ENCODE measurements around the gene EIF4E. TPM values are rescaled to one million over a fixed set of nuclear protein-coding genes. Genes with fewer than 3 reads are reported as not detected.

Gene EIF4E
- total RNA-seq, 1 donor from 2014 or later: 78.6 TPM

DNA sequence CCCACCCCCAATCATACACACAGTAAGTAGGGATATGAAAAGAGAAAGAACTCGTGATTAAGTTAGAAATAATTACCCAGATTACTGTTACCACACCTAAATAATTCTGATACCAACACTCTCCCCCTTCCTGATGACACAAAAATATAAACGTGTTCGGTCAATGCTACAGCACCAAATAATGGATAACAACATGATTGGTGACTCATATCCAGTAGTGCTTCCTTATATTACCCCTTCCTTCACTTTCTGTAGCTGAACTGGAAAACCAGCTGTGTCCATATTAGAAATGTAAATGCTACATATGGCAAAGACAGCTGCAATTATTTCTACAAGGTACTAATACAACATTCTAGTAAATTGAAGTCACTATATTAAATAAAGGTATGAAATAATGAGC, 20.8 kb downstream of the EIF4E start:
- TF ChIP-seq, protein P1, sequence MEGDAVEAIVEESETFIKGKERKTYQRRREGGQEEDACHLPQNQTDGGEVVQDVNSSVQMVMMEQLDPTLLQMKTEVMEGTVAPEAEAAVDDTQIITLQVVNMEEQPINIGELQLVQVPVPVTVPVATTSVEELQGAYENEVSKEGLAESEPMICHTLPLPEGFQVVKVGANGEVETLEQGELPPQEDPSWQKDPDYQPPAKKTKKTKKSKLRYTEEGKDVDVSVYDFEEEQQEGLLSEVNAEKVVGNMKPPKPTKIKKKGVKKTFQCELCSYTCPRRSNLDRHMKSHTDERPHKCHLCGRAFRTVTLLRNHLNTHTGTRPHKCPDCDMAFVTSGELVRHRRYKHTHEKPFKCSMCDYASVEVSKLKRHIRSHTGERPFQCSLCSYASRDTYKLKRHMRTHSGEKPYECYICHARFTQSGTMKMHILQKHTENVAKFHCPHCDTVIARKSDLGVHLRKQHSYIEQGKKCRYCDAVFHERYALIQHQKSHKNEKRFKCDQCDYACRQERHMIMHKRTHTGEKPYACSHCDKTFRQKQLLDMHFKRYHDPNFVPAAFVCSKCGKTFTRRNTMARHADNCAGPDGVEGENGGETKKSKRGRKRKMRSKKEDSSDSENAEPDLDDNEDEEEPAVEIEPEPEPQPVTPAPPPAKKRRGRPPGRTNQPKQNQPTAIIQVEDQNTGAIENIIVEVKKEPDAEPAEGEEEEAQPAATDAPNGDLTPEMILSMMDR (IDR thresholded peaks at IDR 0.05; ENCODE audit: insufficient read depth, low read length, poor library complexity, severe bottlenecking): no peak
- Histone ChIP-seq H3K4me3 (ENCODE audit: low read depth, low read length) (no peak overlapping the region), H3K27me3 (ENCODE audit: control insufficient read depth, insufficient read depth, low read length) (no peaks in the 10 kb centered on the region), H3K36me3 (ENCODE audit: control insufficient read depth, insufficient read depth, low read length) (no peaks in the 10 kb centered on the region)
- no peak for DNase-seq (ENCODE audit: low read depth)

DNA sequence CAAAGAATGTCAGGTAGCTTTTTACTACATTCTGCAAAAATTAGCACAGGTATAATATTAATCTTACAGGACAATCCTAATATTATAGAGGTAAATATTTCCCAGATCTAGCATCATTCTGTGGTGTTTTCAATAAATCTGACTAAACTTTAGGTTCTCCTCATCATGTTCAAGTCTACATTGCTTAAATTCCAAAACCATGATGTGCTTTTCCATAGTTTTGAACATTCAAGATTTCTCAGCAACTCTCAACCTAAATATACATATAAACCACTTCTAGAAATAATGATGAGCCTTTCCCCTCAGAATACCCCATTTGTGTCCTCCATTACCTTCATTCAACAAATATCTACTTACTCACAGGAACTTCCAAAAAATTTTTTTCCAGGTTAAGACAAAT, 23.1 kb downstream of the EIF4E start:
- DNase-seq (ENCODE audit: low read depth): no peak
- H3K36me3 ChIP-seq (ENCODE audit: control insufficient read depth, insufficient read depth, low read length): no peaks in the 10 kb centered on the region
- no peaks in the 10 kb centered on the region for H3K27me3 ChIP-seq (ENCODE audit: control insufficient read depth, insufficient read depth, low read length)
- TF ChIP-seq, protein P1 (IDR thresholded peaks at IDR 0.05; ENCODE audit: insufficient read depth, low read length, poor library complexity, severe bottlenecking): no peak
- no peak overlapping the region for H3K4me3 ChIP-seq (ENCODE audit: low read depth, low read length)

DNA sequence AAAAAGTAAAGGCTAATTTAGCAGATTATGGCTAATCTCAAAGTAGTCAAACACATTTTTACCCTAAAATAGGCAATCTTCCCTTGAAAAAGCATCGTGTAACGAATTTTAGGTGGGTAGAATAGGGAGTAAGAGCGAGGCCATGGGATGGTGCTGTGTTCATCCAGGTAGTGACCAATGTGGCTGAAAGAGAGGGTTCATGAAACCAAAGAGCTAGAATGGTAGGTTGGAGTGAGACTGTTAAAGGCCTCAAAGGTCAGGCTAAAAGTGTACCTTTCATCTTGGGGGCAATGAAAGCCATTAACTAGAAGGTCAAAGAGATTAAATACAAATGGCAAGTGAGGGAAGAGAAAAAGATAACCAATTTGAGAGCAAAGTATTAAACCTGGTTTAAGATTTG, 23.6 kb downstream of the EIF4E start:
- Histone ChIP-seq H3K4me3 (ENCODE audit: low read depth, low read length) (no peak overlapping the region), H3K27me3 (ENCODE audit: control insufficient read depth, insufficient read depth, low read length) (no peaks in the 10 kb centered on the region), H3K36me3 (ENCODE audit: control insufficient read depth, insufficient read depth, low read length) (no peaks in the 10 kb centered on the region)
- TF ChIP-seq, protein P1 (IDR thresholded peaks at IDR 0.05; ENCODE audit: insufficient read depth, low read length, poor library complexity, severe bottlenecking): no peak
- no peak for DNase-seq (ENCODE audit: low read depth)

DNA sequence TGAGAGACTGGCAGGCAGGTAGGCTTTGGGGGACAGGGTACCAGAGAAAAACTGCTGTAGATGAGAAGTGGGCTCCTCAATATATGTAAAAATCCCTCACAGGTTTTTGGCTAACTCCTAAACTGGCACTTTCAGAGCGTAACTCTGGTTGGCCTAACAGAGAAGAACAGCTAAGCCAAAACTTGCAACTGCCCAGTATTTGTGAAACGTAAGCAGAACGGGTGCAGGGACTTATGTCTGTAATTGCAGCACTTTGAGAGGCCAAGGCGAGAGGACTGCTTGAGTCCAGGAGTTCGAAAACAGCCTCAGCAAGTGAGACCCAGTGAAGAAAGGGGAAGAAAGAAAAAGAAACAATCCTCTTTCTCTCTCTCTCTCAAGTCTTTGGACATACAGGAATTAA, 25.0 kb downstream of the EIF4E start:
- TF ChIP-seq, protein P1 (IDR thresholded peaks at IDR 0.05; ENCODE audit: insufficient read depth, low read length, poor library complexity, severe bottlenecking): no peak
- Histone ChIP-seq H3K4me3 (ENCODE audit: low read depth, low read length) (no peak overlapping the region), H3K27me3 (ENCODE audit: control insufficient read depth, insufficient read depth, low read length) (no peaks in the 10 kb centered on the region), H3K36me3 (ENCODE audit: control insufficient read depth, insufficient read depth, low read length) (no peaks in the 10 kb centered on the region)
- DNase-seq (ENCODE audit: low read depth): no peak

DNA sequence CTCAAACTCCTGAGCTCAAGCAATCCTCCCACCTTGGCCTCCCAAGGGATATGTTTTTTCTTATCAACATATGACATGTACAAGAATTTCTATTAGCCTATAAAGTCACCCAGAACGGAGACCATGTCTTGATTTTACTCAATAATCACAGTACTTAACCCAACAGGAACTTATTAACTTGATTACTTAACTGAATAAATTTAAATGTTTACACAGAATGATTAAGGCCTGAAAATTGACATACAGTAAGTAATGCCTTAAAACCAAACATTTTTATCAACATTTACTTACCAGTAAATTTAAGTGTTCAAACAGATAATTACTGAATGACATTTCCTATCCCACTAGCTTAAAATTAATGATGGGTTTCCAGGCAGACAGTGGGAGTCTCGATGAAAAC, 25.4 kb downstream of the EIF4E start:
- no peaks in the 10 kb centered on the region for H3K27me3 ChIP-seq (ENCODE audit: control insufficient read depth, insufficient read depth, low read length)
- TF ChIP-seq, protein P1 (IDR thresholded peaks at IDR 0.05; ENCODE audit: insufficient read depth, low read length, poor library complexity, severe bottlenecking): no peak
- H3K36me3 ChIP-seq (ENCODE audit: control insufficient read depth, insufficient read depth, low read length): no peaks in the 10 kb centered on the region
- DNase-seq (ENCODE audit: low read depth): no peak
- no peak overlapping the region for H3K4me3 ChIP-seq (ENCODE audit: low read depth, low read length)

DNA sequence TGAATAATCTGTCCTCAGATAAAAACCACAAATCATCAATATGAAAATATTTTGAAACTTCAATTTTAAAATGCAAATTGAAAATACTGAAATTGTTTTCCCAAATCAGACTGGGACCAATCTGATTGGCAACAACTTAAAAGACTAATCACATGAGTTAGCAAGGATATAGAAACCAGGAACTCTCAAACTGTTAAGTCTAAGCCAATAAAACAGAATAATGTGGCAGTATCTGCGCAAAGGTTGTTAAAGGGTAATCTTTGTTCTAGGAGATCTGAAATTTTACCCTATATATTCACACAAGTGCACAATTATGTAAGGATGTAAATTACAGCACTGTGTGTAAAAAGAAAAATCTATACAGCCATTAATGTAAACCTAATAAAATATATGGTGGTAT, 29.7 kb downstream of the EIF4E start:
- H3K27me3 ChIP-seq (ENCODE audit: control insufficient read depth, insufficient read depth, low read length): no peaks in the 10 kb centered on the region
- TF ChIP-seq, protein P1 (IDR thresholded peaks at IDR 0.05; ENCODE audit: insufficient read depth, low read length, poor library complexity, severe bottlenecking): no peak
- H3K36me3 ChIP-seq (ENCODE audit: control insufficient read depth, insufficient read depth, low read length): no peaks in the 10 kb centered on the region
- H3K4me3 ChIP-seq (ENCODE audit: low read depth, low read length): no peak overlapping the region
- no peak for DNase-seq (ENCODE audit: low read depth)

All from kidney epithelial cell (primary cell).